HepG2 (cell line): ENCODE results near the gene CPLX1. TPM values are rescaled to one million over a fixed set of nuclear protein-coding genes. Genes with fewer than 3 reads are reported as not detected.

Experiments used
- GATAD2A ChIP-seq: IDR thresholded peaks from 2 replicates; pipeline ENCODE4 v1.6.1; 2016
- HNF4G ChIP-seq, 2 experiments: sonication (generic) in 1 of 2; formaldehyde crosslinking in 1 of 2; IDR thresholded peaks; 2 replicates each; pipeline versions ENCODE4 v1.4.0 to v1.6.1; 2011 to 2020; ENCODE audit warnings: borderline replicate concordance in 2 of 2, low read depth in 2 of 2, mild to moderate bottlenecking in 2 of 2, low read length in 1 of 2, missing genetic modification reagents in 1 of 2, moderate library complexity in 1 of 2
- HOXA5 ChIP-seq: sonication (generic); formaldehyde crosslinking; IDR thresholded peaks from 2 replicates; pipeline ENCODE4 v1.4.0; 2020; ENCODE audit warnings: missing genetic modification reagents
- HOXA9 ChIP-seq: sonication (generic); formaldehyde crosslinking; IDR thresholded peaks from 2 replicates; pipeline ENCODE4 v1.8.1; 2022; ENCODE audit warnings: missing genetic modification reagents, mild to moderate bottlenecking, moderate library complexity, borderline replicate concordance
- ISL2 ChIP-seq: sonication (generic); formaldehyde crosslinking; IDR thresholded peaks from 2 replicates; pipeline ENCODE4 v1.5.0; 2020; ENCODE audit warnings: missing genetic modification reagents
- NKX3-1 ChIP-seq: sonication (generic); formaldehyde crosslinking; IDR thresholded peaks from 2 replicates; pipeline ENCODE4 v1.5.0; 2020; ENCODE audit warnings: missing genetic modification reagents
- PLRG1 ChIP-seq: fragments of 450-650 bp; conservative IDR thresholded peaks from 2 replicates; pipeline ENCODE4 v1.6.1; 2016
- RFXAP ChIP-seq: sonication (generic); formaldehyde crosslinking; IDR thresholded peaks from 2 replicates; pipeline ENCODE4 v1.4.0; 2020; ENCODE audit warnings: missing genetic modification reagents, borderline replicate concordance
- STAG1 ChIP-seq: sonication (generic); formaldehyde crosslinking; IDR thresholded peaks from 2 replicates; pipeline ENCODE4 v1.4.0; 2020; ENCODE audit warnings: missing genetic modification reagents
- TBP ChIP-seq: sonication (generic); formaldehyde crosslinking; IDR thresholded peaks from 2 replicates; pipeline ENCODE4 v1.5.0; 2020; ENCODE audit warnings: missing genetic modification reagents
- TFDP2 ChIP-seq: sonication (generic); formaldehyde crosslinking; IDR thresholded peaks from 2 replicates; pipeline ENCODE4 v1.4.0; 2020; ENCODE audit warnings: missing genetic modification reagents
- TP53 ChIP-seq: sonication (generic); formaldehyde crosslinking; conservative IDR thresholded peaks from 2 replicates; pipeline ENCODE4 v1.4.0; 2020; ENCODE audit warnings: missing genetic modification reagents
- ZBTB25 ChIP-seq: IDR thresholded peaks from 2 replicates; pipeline ENCODE4 v1.6.1; 2018; ENCODE audit warnings: missing genetic modification reagents
- ZFAT ChIP-seq: sonication (generic); formaldehyde crosslinking; conservative IDR thresholded peaks from 2 replicates; pipeline ENCODE4 v1.8.1; 2023; ENCODE audit warnings: missing genetic modification reagents, inconsistent platforms
- ZNF124 ChIP-seq: sonication (generic); formaldehyde crosslinking; IDR thresholded peaks from 2 replicates; pipeline ENCODE4 v1.4.0; 2020; ENCODE audit warnings: missing genetic modification reagents
- ZNF354B ChIP-seq: sonication (generic); formaldehyde crosslinking; IDR thresholded peaks from 2 replicates; pipeline ENCODE4 v1.8.0; 2022; ENCODE audit warnings: mild to moderate bottlenecking, missing genetic modification reagents
- ZNF362 ChIP-seq: sonication (generic); formaldehyde crosslinking; IDR thresholded peaks from 2 replicates; pipeline ENCODE4 v1.4.0; 2020; ENCODE audit warnings: missing genetic modification reagents, mild to moderate bottlenecking, borderline replicate concordance
- ZNF513 ChIP-seq: sonication (generic); formaldehyde crosslinking; conservative IDR thresholded peaks from 2 replicates; pipeline ENCODE4 v1.5.0; 2020; ENCODE audit warnings: missing genetic modification reagents
- ZNF629 ChIP-seq: sonication (generic); formaldehyde crosslinking; conservative IDR thresholded peaks from 2 replicates; pipeline ENCODE4 v1.5.0; 2020; ENCODE audit warnings: missing genetic modification reagents
- polyA plus RNA-seq, 8 experiments: library from polyadenylated mRNA; depleted of rRNA in 3 of 8; stranded (reverse) in 7 of 8; unstranded in 1 of 8; fragments of >200 nt; fragmentation: Illumina TruSeq in 4 of 8; extraction: Trizol in 4 of 8; gene quantifications; 2 replicates each; pipeline versions ENCODE4 v1.2.1 to v1.2.3, GENCODE V29; 2011 to 2016; ENCODE audit warnings: low read depth in 4 of 8, missing spikeins in 1 of 8, mixed read lengths in 1 of 8; ENCODE audit not compliant: insufficient read depth in 1 of 8
- total RNA-seq, 5 experiments: library from RNA; depleted of rRNA; stranded (reverse); fragments of >200 nt; fragmentation: Illumina TruSeq; extraction: Trizol; gene quantifications; 2 replicates each; pipeline ENCODE4 v1.2.3, GENCODE V29; 2016; ENCODE audit warnings: low read depth in 1 of 5
- TF ChIP-seq, protein P1 (sequence below): sonication (generic); formaldehyde crosslinking; IDR thresholded peaks from 2 replicates; pipeline ENCODE4 v1.4.0; 2020; ENCODE audit warnings: missing genetic modification reagents, borderline replicate concordance

CPLX1 gene
- total and polyA plus RNA-seq, 2 of the 13 experiments (the other 11 are each of a cell fraction or from before 2014, with no cell fraction given), result 0.18 TPM

- TF ChIP-seq ZNF513 (CRISPR knock-in tag) (no peak), PLRG1 (no peak), ZNF362 (CRISPR knock-in tag) (no peak), TFDP2 (CRISPR knock-in tag) (peak; percentile 72; the same call in 1 of the 2 replicates), ZNF629 (CRISPR knock-in tag) (no peak), NKX3-1 (no peak), TBP (no peak), RFXAP (CRISPR knock-in tag) (peak; percentile 95), ZFAT (no peak), ZBTB25 (CRISPR knock-in tag) (no peak), TP53 (CRISPR knock-in tag) (peak; percentile 71; the same call in 1 of the 2 replicates), ISL2 (CRISPR knock-in tag) (no peak; the same call in 1 of the 2 replicates), HNF4G (IDR thresholded peaks at IDR 0.05; ENCODE audit: borderline replicate concordance, low read depth, low read length) (no peak), HNF4G (CRISPR knock-in tag; IDR thresholded peaks at IDR 0.05; ENCODE audit: borderline replicate concordance, low read depth) (peak; percentile 63; the same call in 1 of the 2 replicates), HOXA5 (CRISPR knock-in tag) (peak; percentile 75), ZNF354B (CRISPR knock-in tag) (no peak), ZNF124 (CRISPR knock-in tag) (no peak; the same call in 1 of the 2 replicates), GATAD2A (CRISPR knock-in tag) (no peak), STAG1 (CRISPR knock-in tag) (no peak), HOXA9 (CRISPR knock-in tag) (no peak)
- TF ChIP-seq, protein P1, sequence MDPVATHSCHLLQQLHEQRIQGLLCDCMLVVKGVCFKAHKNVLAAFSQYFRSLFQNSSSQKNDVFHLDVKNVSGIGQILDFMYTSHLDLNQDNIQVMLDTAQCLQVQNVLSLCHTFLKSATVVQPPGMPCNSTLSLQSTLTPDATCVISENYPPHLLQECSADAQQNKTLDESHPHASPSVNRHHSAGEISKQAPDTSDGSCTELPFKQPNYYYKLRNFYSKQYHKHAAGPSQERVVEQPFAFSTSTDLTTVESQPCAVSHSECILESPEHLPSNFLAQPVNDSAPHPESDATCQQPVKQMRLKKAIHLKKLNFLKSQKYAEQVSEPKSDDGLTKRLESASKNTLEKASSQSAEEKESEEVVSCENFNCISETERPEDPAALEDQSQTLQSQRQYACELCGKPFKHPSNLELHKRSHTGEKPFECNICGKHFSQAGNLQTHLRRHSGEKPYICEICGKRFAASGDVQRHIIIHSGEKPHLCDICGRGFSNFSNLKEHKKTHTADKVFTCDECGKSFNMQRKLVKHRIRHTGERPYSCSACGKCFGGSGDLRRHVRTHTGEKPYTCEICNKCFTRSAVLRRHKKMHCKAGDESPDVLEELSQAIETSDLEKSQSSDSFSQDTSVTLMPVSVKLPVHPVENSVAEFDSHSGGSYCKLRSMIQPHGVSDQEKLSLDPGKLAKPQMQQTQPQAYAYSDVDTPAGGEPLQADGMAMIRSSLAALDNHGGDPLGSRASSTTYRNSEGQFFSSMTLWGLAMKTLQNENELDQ (CRISPR knock-in tag), result no peak
Observed at GRCh38 chr4:781493-782216, 44.3 kb downstream of the CPLX1 start (continued).
